Activated naive CD4-positive, alpha-beta T cell treated with anti-CD3 and anti-CD28 coated beads, Interleukin-2, amount 50 U/mL, for 72 hours (primary cell): ENCODE measurements around the gene INPP5K. TPM values are rescaled to one million over a fixed set of nuclear protein-coding genes. Genes with fewer than 3 reads are reported as not detected.
"Not testable (repeated sequence)": the region's sequence is repeated elsewhere in the genome, so short reads cannot be mapped to it uniquely, and the experiment has no call there.

Experiments used
- ATAC-seq, 2 donors: fragments of 150-1000 bp; cut with Tn5 transposase; 2 replicates each; pipeline ENCODE4 v1.10.0; 2021; ENCODE audit warnings: mild to moderate bottlenecking in 2 of 2, moderate library complexity in 2 of 2
- DNase-seq, 2 donors: peaks; one replicate each; pipeline ENCODE4 v3.0.0; 2021 to 2022; ENCODE audit warnings: low spot score in 2 of 2
- H3K27ac Mint-ChIP-seq, 2 donors: one replicate each; pipeline ENCODE4 v1.8.0; 2022; ENCODE audit warnings: mild to moderate bottlenecking in 2 of 2, mixed read lengths in 2 of 2
- H3K36me3 Mint-ChIP-seq, 2 donors: one replicate each; pipeline ENCODE4 v1.8.0; 2022; ENCODE audit warnings: mixed read lengths in 2 of 2
- H3K9me3 Mint-ChIP-seq, 2 donors: one replicate each; pipeline ENCODE4 v1.8.0; 2022; ENCODE audit warnings: mixed read lengths in 2 of 2
- total RNA-seq, 2 donors: library from RNA; stranded (reverse); gene quantifications; one replicate each; pipeline ENCODE4 v1.2.3, GENCODE V29; 2022

INPP5K gene
- total RNA-seq, 2 donors from 2014 or later: 20.7 to 35.1 TPM

- ATAC-seq (no peak), DNase-seq (no peak)
- Mint-ChIP-seq H3K27ac (no peak overlapping the region), H3K36me3 (peaks cover 0 to 20% of the 10 kb centered on the region in 2 donors), H3K9me3 (peaks cover 0 to 4% of the 10 kb centered on the region in 2 donors)
Observed at GRCh38 chr17:1467258-1467657, 49.2 kb downstream of the INPP5K start.

- no peak for ATAC-seq
- peaks cover 0 to 15% of the 10 kb centered on the region in 2 donors for H3K36me3 Mint-ChIP-seq
- DNase-seq: no peak
- H3K27ac Mint-ChIP-seq: no peak overlapping the region
- peaks cover 0 to 4% of the 10 kb centered on the region in 2 donors for H3K9me3 Mint-ChIP-seq
Observed at GRCh38 chr17:1464186-1464585, 52.2 kb downstream of the INPP5K start.

- H3K27ac Mint-ChIP-seq: peak overlapping the region; percentile 66 to 92
- H3K9me3 Mint-ChIP-seq: no peaks in the 10 kb centered on the region
- no peak for DNase-seq
- H3K36me3 Mint-ChIP-seq: peaks cover 0 to 6% of the 10 kb centered on the region in 2 donors
- peak in 1 of 2 donors; percentile 17 for ATAC-seq
Observed at GRCh38 chr17:1462164-1463112, 54.0 kb downstream of the INPP5K start.

- H3K27ac Mint-ChIP-seq: no peak overlapping the region
- DNase-seq: no peak
- H3K36me3 Mint-ChIP-seq: peaks cover 0 to 6% of the 10 kb centered on the region in 2 donors
- ATAC-seq: no peak
- H3K9me3 Mint-ChIP-seq: no peaks in the 10 kb centered on the region
Observed at GRCh38 chr17:1461198-1461944, 55.0 kb downstream of the INPP5K start.

- DNase-seq: no peak
- H3K36me3 Mint-ChIP-seq: peaks cover under 1 to 6% of the 10 kb centered on the region in 2 donors
Observed at GRCh38 chr17:1460233-1460632, 56.2 kb downstream of the INPP5K start.

GRCh38 chr17:1455797-1456599, 60.4 kb downstream of the INPP5K start, which contains the start of gene CRK:
Gene CRK, minus strand, starts transcription at chr17:1456232. Its CDS starts 115 bp downstream, at chr17:1456117.
- ATAC-seq (peak; percentile 91 to 96), DNase-seq (peak; percentile 99 to 100)
- Mint-ChIP-seq H3K36me3 (peaks cover 5 to 17% of the 10 kb centered on the region in 2 donors), H3K27ac (peak within 1 kb of the TSS; percentile 93 to 96), H3K9me3 (no peaks in the 10 kb centered on the region)

More at GRCh38 chr17:1460233-1460632, 56.2 kb downstream of the INPP5K start:
- Mint-ChIP-seq H3K27ac (no peak overlapping the region), H3K9me3 (no peaks in the 10 kb centered on the region)
- ATAC-seq: no peak

- Mint-ChIP-seq H3K9me3 (no peaks in the 10 kb centered on the region), H3K36me3 (peaks cover 5 to 17% of the 10 kb centered on the region in 2 donors), H3K27ac (peak overlapping the region; percentile 89 to 96)
- ATAC-seq (peak; percentile 10 to 33), DNase-seq (peak; percentile 41 to 64)
Observed at GRCh38 chr17:1455291-1455796, 61.1 kb downstream of the INPP5K start.

GRCh38 chr17:1454541-1454940, 61.9 kb downstream of the INPP5K start:
- no peak for ATAC-seq
- Mint-ChIP-seq H3K27ac (peak overlapping the region in 1 of 2 donors; percentile 96), H3K9me3 (no peaks in the 10 kb centered on the region), H3K36me3 (peaks cover 6 to 17% of the 10 kb centered on the region in 2 donors)
- DNase-seq: no peak

- not testable (repeated sequence) for ATAC-seq, H3K9me3 Mint-ChIP-seq, DNase-seq
- Mint-ChIP-seq H3K27ac (peak overlapping the region in 1 of 2 donors; percentile 65), H3K36me3 (peaks cover 15 to 17% of the 10 kb centered on the region in 2 donors)
Observed at GRCh38 chr17:1453694-1454093, 62.7 kb downstream of the INPP5K start.

GRCh38 chr17:1452836-1453235, 63.6 kb downstream of the INPP5K start:
- Mint-ChIP-seq H3K27ac (peak overlapping the region in 1 of 2 donors; percentile 82), H3K36me3 (peaks cover 15 to 17% of the 10 kb centered on the region in 2 donors), H3K9me3 (no peaks in the 10 kb centered on the region)
- ATAC-seq (no peak), DNase-seq (no peak)

GRCh38 chr17:1450261-1450660, 66.2 kb downstream of the INPP5K start:
- peaks cover 15 to 17% of the 10 kb centered on the region in 2 donors for H3K36me3 Mint-ChIP-seq
- H3K27ac Mint-ChIP-seq, H3K9me3 Mint-ChIP-seq, DNase-seq, ATAC-seq: not testable (repeated sequence)

- DNase-seq: no peak
- ATAC-seq: no peak
- Mint-ChIP-seq H3K36me3 (peaks cover 9 to 15% of the 10 kb centered on the region in 2 donors), H3K9me3 (no peaks in the 10 kb centered on the region), H3K27ac (peak overlapping the region in 1 of 2 donors; percentile 74)
Observed at GRCh38 chr17:1449412-1449967, 66.9 kb downstream of the INPP5K start.

- Mint-ChIP-seq H3K27ac (peak overlapping the region in 1 of 2 donors; percentile 65), H3K36me3 (peaks cover 0 to 9% of the 10 kb centered on the region in 2 donors), H3K9me3 (no peaks in the 10 kb centered on the region)
- ATAC-seq: no peak
- DNase-seq: no peak
Observed at GRCh38 chr17:1447052-1447451, 69.4 kb downstream of the INPP5K start.

GRCh38 chr17:1446201-1446600, 70.2 kb downstream of the INPP5K start:
- H3K27ac Mint-ChIP-seq: peak overlapping the region in 1 of 2 donors; percentile 9
- DNase-seq: no peak
- no peaks in the 10 kb centered on the region for H3K9me3 Mint-ChIP-seq
- ATAC-seq: no peak
- H3K36me3 Mint-ChIP-seq: peaks cover 0 to 9% of the 10 kb centered on the region in 2 donors

GRCh38 chr17:1445695-1446094, 70.7 kb downstream of the INPP5K start:
- not testable (repeated sequence) for H3K36me3 Mint-ChIP-seq, ATAC-seq, H3K9me3 Mint-ChIP-seq, H3K27ac Mint-ChIP-seq, DNase-seq
